Measurements from ENCODE around the gene JOSD1. TPM values are rescaled to one million over a fixed set of nuclear protein-coding genes. Genes with fewer than 3 reads are reported as not detected.
A peak's percentile ranks its signal among the peaks of the same experiment; 100 is the strongest.

The JOSD1 gene
- total and polyA plus RNA-seq, 2 donors (not counting 1 experiment from before 2014, with no cell fraction given) = 78.7 to 94.8 TPM

DNA sequence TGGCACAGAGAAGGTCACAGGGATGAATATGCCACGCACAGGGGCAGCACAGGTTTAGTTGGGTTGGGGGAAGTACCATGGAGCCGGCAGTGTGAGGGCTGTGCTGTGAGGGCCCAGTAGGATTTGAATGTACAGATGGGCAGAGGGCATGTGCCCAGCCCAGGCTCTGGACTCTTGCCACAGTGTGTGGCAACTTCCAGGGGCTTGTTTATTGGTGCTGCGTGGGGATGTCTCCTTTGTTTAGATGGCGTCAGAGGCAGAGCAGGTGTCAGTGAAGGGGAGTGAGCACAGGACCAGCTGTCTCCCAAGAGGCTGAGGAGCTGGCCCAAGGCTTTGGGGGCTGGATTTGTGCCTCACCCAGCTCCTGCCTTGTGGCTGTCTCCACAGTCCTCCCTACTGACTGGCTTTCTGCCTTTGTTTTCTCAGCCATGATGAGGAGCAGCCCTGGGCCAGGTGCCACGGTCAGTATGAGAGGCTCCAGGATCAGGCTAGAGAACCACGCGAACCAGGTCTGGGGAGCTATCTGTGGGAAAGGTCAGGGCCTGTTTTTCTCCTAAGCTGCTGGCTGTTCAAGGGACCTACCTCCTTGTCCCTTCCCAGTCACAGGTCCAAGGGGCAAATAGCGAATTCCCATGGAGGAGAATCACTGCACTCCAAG lies 33.1 kb upstream of the JOSD1 start:
- ChIA-PET POLR2A (interaction anchor here (0.8 to 3.5 kb wide), 4 partner anchors 13 to 28 kb away, joined by 3 to 15 read pairs (median 4); partner anchors contain the start of gene GTPBP1), CTCF (interaction anchor here (0.7 to 8.3 kb wide), 19 partner anchors 8 to 682 kb away, joined by 3 to 81 read pairs (median 6); partner anchors contain the start of genes CBX6, NPTXR and SUN2)
- 85% methylated on average over 7 of the region's 8 CpGs for WGBS (ENCODE audit: insufficient coverage)
- Histone ChIP-seq H2AFZ (ENCODE audit: insufficient read depth, low read depth, low read length, poor library complexity, severe bottlenecking) (no peak overlapping the region), H3K4me3 (ENCODE audit: control extremely low read depth in 1 of 5, extremely low read depth in 1 of 5, insufficient read depth in 1 of 5, low read depth in 2 of 5, low read length in 4 of 5) (no peak overlapping the region), H3K36me3 (replicated peaks in 1 of 2; ENCODE audit: control extremely low read depth in 1 of 2, control insufficient read depth in 1 of 2, extremely low read depth in 1 of 2, insufficient read depth in 2 of 2, low read length in 1 of 2) (peaks cover 4 to 89% of the 10 kb centered on the region in 2 experiments), H4K20me1 (ENCODE audit: control insufficient read depth, insufficient read depth, low read length, poor library complexity, severe bottlenecking) (peaks cover 95% of the 10 kb centered on the region), H3K9ac (ENCODE audit: low read length) (no peak overlapping the region), H3K27ac (ENCODE audit: low read length in 2 of 2) (peak overlapping the region in 1 of 2 donors; percentile 30), H3K4me2 (replicated peaks; ENCODE audit: low read depth, low read length, poor library complexity, severe bottlenecking) (no peak overlapping the region), H3K79me2 (ENCODE audit: control insufficient read depth, insufficient read depth, low read length) (peaks cover 4% of the 10 kb centered on the region), H3K4me1 (ENCODE audit: control insufficient read depth in 2 of 2, insufficient read depth in 2 of 2, low read length in 2 of 2) (peaks cover 0 to 18% of the 10 kb centered on the region in 2 donors), H3K9me3 (ENCODE audit: control extremely low read depth in 1 of 3, control insufficient read depth in 2 of 3, insufficient read depth in 1 of 3, low read length in 2 of 3) (no peaks in the 10 kb centered on the region), H3K27me3 (replicated peaks in 1 of 4; ENCODE audit: control extremely low read depth in 1 of 4, control insufficient read depth in 3 of 4, insufficient read depth in 4 of 4, low read length in 3 of 4) (no peaks in the 10 kb centered on the region)
- ATAC-seq (ENCODE audit: low read depth) (no peak), DNase-seq (no peak)
- Mint-ChIP-seq H3K9me3 (ENCODE audit: insufficient read depth) (no peaks in the 10 kb centered on the region), H3K4me3 (no peak overlapping the region), H3K27me3 (no peaks in the 10 kb centered on the region), H3K27ac (peak overlapping the region; percentile 78), H3K4me1 (peaks cover 33% of the 10 kb centered on the region)
- TF ChIP-seq, protein P1, sequence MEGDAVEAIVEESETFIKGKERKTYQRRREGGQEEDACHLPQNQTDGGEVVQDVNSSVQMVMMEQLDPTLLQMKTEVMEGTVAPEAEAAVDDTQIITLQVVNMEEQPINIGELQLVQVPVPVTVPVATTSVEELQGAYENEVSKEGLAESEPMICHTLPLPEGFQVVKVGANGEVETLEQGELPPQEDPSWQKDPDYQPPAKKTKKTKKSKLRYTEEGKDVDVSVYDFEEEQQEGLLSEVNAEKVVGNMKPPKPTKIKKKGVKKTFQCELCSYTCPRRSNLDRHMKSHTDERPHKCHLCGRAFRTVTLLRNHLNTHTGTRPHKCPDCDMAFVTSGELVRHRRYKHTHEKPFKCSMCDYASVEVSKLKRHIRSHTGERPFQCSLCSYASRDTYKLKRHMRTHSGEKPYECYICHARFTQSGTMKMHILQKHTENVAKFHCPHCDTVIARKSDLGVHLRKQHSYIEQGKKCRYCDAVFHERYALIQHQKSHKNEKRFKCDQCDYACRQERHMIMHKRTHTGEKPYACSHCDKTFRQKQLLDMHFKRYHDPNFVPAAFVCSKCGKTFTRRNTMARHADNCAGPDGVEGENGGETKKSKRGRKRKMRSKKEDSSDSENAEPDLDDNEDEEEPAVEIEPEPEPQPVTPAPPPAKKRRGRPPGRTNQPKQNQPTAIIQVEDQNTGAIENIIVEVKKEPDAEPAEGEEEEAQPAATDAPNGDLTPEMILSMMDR (IDR thresholded peaks at IDR 0.05) = no peak
- no peak for TF ChIP-seq EZH2 (IDR thresholded peaks at IDR 0.05; ENCODE audit: borderline replicate concordance, insufficient read depth, low read depth, low read length, poor library complexity, severe bottlenecking)
- intact Hi-C loops (cut with micrococcal nuclease) = loop anchor here (1.0 kb wide), 1 partner anchor 32 kb away; no protein-coding TSS in a partner anchor

DNA sequence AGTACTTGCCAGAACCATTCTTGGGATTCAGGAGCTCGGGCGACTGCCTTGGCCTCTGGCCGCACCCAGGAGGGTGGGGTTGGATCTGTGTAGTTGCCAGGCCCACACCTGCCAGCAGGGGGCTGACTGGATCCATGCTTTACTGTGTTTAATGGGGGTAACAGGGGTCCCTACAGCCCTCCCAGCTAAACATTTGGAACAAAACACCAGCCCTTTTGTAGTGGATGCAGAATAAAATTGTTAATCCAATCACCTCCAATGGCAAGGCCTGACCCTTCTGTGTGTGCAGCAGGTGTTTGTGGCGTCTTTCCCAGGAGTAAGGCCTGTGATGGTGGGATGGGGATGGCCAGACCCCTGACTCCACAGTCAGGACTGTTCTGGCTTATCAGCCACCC lies 32.6 kb upstream of the JOSD1 start:
- H3K4me3 ChIP-seq (ENCODE audit: control extremely low read depth in 1 of 5, extremely low read depth in 1 of 5, insufficient read depth in 1 of 5, low read depth in 2 of 5, low read length in 4 of 5) = no peak overlapping the region
- DNase-seq (peak; percentile 69), ATAC-seq (ENCODE audit: low read depth) (peak; percentile 68)
- Mint-ChIP-seq H3K4me1 (peaks cover 33% of the 10 kb centered on the region), H3K27me3 (no peaks in the 10 kb centered on the region), H3K9me3 (ENCODE audit: insufficient read depth) (no peaks in the 10 kb centered on the region), H3K27ac (peak overlapping the region; percentile 78), H3K4me3 (no peak overlapping the region)
- 45% methylated on average over 4 of the region's 4 CpGs for WGBS (ENCODE audit: insufficient coverage)
- TF ChIP-seq, protein P1 (IDR thresholded peaks at IDR 0.05) = peak; percentile 84
- TF ChIP-seq EZH2 (IDR thresholded peaks at IDR 0.05; ENCODE audit: borderline replicate concordance, insufficient read depth, low read depth, low read length, poor library complexity, severe bottlenecking) = no peak
- intact Hi-C loops (cut with micrococcal nuclease) = loop anchor here (1.0 kb wide), 1 partner anchor 33 kb away; no protein-coding TSS in a partner anchor
- no peaks in the 10 kb centered on the region for H3K27me3 ChIP-seq (replicated peaks in 1 of 4; ENCODE audit: control extremely low read depth in 1 of 4, control insufficient read depth in 3 of 4, insufficient read depth in 4 of 4, low read length in 3 of 4)
- peak overlapping the region in 1 of 2 donors; percentile 61 for H3K27ac ChIP-seq (ENCODE audit: low read length in 2 of 2)
- no peak overlapping the region for H3K4me2 ChIP-seq (replicated peaks; ENCODE audit: low read depth, low read length, poor library complexity, severe bottlenecking)
- H3K79me2 ChIP-seq (ENCODE audit: control insufficient read depth, insufficient read depth, low read length) = peaks cover 8% of the 10 kb centered on the region
- H3K9ac ChIP-seq (ENCODE audit: low read length) = no peak overlapping the region
- H4K20me1 ChIP-seq (ENCODE audit: control insufficient read depth, insufficient read depth, low read length, poor library complexity, severe bottlenecking) = peaks cover 95% of the 10 kb centered on the region
- H3K4me1 ChIP-seq (ENCODE audit: control insufficient read depth in 2 of 2, insufficient read depth in 2 of 2, low read length in 2 of 2) = peaks cover 0 to 18% of the 10 kb centered on the region in 2 donors
- H3K9me3 ChIP-seq (ENCODE audit: control extremely low read depth in 1 of 3, control insufficient read depth in 2 of 3, insufficient read depth in 1 of 3, low read length in 2 of 3) = no peaks in the 10 kb centered on the region
- no peak overlapping the region for H2AFZ ChIP-seq (ENCODE audit: insufficient read depth, low read depth, low read length, poor library complexity, severe bottlenecking)
- ChIA-PET CTCF (interaction anchor here (1.0 to 8.3 kb wide), 20 partner anchors 8 to 392 kb away, joined by 3 to 81 read pairs (median 6); partner anchors contain the start of genes CBX6, NPTXR, SUN2 and TOMM22), POLR2A (interaction anchor here (1.2 to 2.0 kb wide), 3 partner anchors 18 to 30 kb away, joined by 3 to 5 read pairs (median 4); partner anchors contain the start of gene GTPBP1)
- H3K36me3 ChIP-seq (replicated peaks in 1 of 2; ENCODE audit: control extremely low read depth in 1 of 2, control insufficient read depth in 1 of 2, extremely low read depth in 1 of 2, insufficient read depth in 2 of 2, low read length in 1 of 2) = peaks cover 4 to 89% of the 10 kb centered on the region in 2 experiments
